Activated CD4-positive, alpha-beta T cell treated with anti-CD3 and anti-CD28 coated beads for 36 hours (primary cell): ENCODE data around the gene RANBP6. TPM values are rescaled to one million over a fixed set of nuclear protein-coding genes. Genes with fewer than 3 reads are reported as not detected.
"Not testable (repeated sequence)": the region's sequence is repeated elsewhere in the genome, so short reads cannot be mapped to it uniquely, and the experiment has no call there.

Experiments
- ATAC-seq: fragments of 200-7000 bp; cut with Tn5 transposase; one replicate; pipeline ENCODE4 v1.10.0; 2021; ENCODE audit warnings: mild to moderate bottlenecking, moderate library complexity
- CTCF ChIA-PET: fragments of 350-600 bp; sonication (Branson Sonifier 250); formaldehyde crosslinking; loops from one replicate; lab custom pipeline; 2021; ENCODE audit warnings: antibody characterized with exemption; lab: Charles Lee
- POLR2A ChIA-PET: fragments of 350-600 bp; sonication (Branson Sonifier 250); formaldehyde crosslinking; loops from one replicate; lab custom pipeline; 2021; ENCODE audit warnings: antibody characterized with exemption, inconsistent platforms; lab: Charles Lee
- DNase-seq: peaks from one replicate; pipeline ENCODE4 v3.0.0-alpha.2; 2020
- H3K27ac Mint-ChIP-seq: one replicate; pipeline ENCODE4 v1.8.0; 2021; ENCODE audit warnings: mixed read lengths
- H3K27me3 Mint-ChIP-seq: one replicate; pipeline ENCODE4 v1.8.0; 2021; ENCODE audit warnings: mixed read lengths
- H3K36me3 Mint-ChIP-seq: one replicate; pipeline ENCODE4 v1.8.0; 2021; ENCODE audit warnings: low read depth, mixed read lengths
- H3K4me1 Mint-ChIP-seq: one replicate; pipeline ENCODE4 v1.8.0; 2021; ENCODE audit warnings: mixed read lengths
- H3K4me3 Mint-ChIP-seq: one replicate; pipeline ENCODE4 v1.8.0; 2021; ENCODE audit warnings: mild to moderate bottlenecking, moderate library complexity, mixed read lengths
- H3K9me3 Mint-ChIP-seq: one replicate; pipeline ENCODE4 v1.8.0; 2021; ENCODE audit warnings: low read depth, mixed read lengths
- intact Hi-C, 2 experiments: fragments of 100-400 bp; cut with DNase I in 1 of 2; cut with micrococcal nuclease in 1 of 2; formaldehyde crosslinking; loops; one replicate each; pipeline versions ENCODE4 v1.14.2 to v1.15.1; 2022 to 2024; cut with DNase I, micrococcal nuclease
- total RNA-seq, 2 experiments: library from RNA; stranded (reverse); gene quantifications; one replicate each; pipeline ENCODE4 v1.2.3, GENCODE V29; 2021

The RANBP6 gene
- total RNA-seq: 10 to 100 TPM; 11.7 to 18.2 TPM

GRCh38 chr9:6015278-6016157, at the start of gene RANBP6:
RANBP6 (minus strand) TSS chr9:6015624; CDS start chr9:6015607, 17 bp downstream.
- H3K36me3 Mint-ChIP-seq: peaks cover 37% of the 10 kb centered on the region
- no peaks in the 10 kb centered on the region for H3K27me3 Mint-ChIP-seq
- peaks cover 28% of the 10 kb centered on the region for H3K4me1 Mint-ChIP-seq
- peak within 1 kb of the TSS; percentile 99 for H3K27ac Mint-ChIP-seq
- ChIA-PET POLR2A (interaction anchor here (0.5 to 1.5 kb wide), 5 partner anchors 8 to 87 kb away, joined by 3 to 8 read pairs (median 4); a partner anchor contains a TSS), CTCF (interaction anchor here (0.8 to 1.7 kb wide), 4 partner anchors 9 to 92 kb away, joined by 4 to 9 read pairs (median 4); no protein-coding TSS in a partner anchor)
- intact Hi-C loops: loop anchor here (1.0 to 2.0 kb wide), 5 partner anchors 8 to 577 kb away; partner anchors contain the start of gene UHRF2 (in 1 of the 2)
- DNase-seq (peak; percentile 97), ATAC-seq (peak; percentile 94)
- H3K4me3 Mint-ChIP-seq: peak within 1 kb of the TSS; percentile 95
- peaks cover 20% of the 10 kb centered on the region for H3K9me3 Mint-ChIP-seq

GRCh38 chr9:6063146-6063545, 47.7 kb upstream of the RANBP6 start:
- POLR2A ChIA-PET, H3K4me3 Mint-ChIP-seq, H3K4me1 Mint-ChIP-seq, H3K27ac Mint-ChIP-seq, H3K36me3 Mint-ChIP-seq, ATAC-seq, DNase-seq, H3K9me3 Mint-ChIP-seq: not testable (repeated sequence)
- H3K27me3 Mint-ChIP-seq: peaks cover 10% of the 10 kb centered on the region
- intact Hi-C loops: loop anchor here in 1 of 2 experiments (10.0 kb wide), 1 partner anchor 352 kb away; the partner anchor contains the start of gene UHRF2
- CTCF ChIA-PET: interaction anchor here (1.4 kb wide), 1 partner anchor 243 kb away, joined by 5 read pairs; no protein-coding TSS in a partner anchor

- peaks cover 6% of the 10 kb centered on the region for H3K27me3 Mint-ChIP-seq
- CTCF ChIA-PET: interaction anchor here (1.1 to 3.4 kb wide), 6 partner anchors 11 to 256 kb away, joined by 4 to 49 read pairs (median 18); no protein-coding TSS in a partner anchor
- POLR2A ChIA-PET: no interaction called here
These were observed 40.2 kb upstream of the RANBP6 start for GRCh38 chr9:6055666-6056065.

GRCh38 chr9:6055216-6055615, 39.8 kb upstream of the RANBP6 start:
- ChIA-PET CTCF (interaction anchor here (1.1 to 3.4 kb wide), 6 partner anchors 10 to 256 kb away, joined by 4 to 49 read pairs (median 18); no protein-coding TSS in a partner anchor), POLR2A (no interaction called here)
- intact Hi-C loops: loop anchor here (1.0 to 2.0 kb wide), 3 partner anchors 38 to 513 kb away; no protein-coding TSS in a partner anchor
- peak; percentile 65 for ATAC-seq
- Mint-ChIP-seq H3K36me3 (no peaks in the 10 kb centered on the region), H3K27me3 (peaks cover 4% of the 10 kb centered on the region), H3K27ac (no peak overlapping the region), H3K4me1 (peaks cover 2% of the 10 kb centered on the region), H3K9me3 (peaks cover 2% of the 10 kb centered on the region), H3K4me3 (no peak overlapping the region)
- DNase-seq: peak; percentile 52

More at GRCh38 chr9:6055666-6056065, 40.2 kb upstream of the RANBP6 start:
- Mint-ChIP-seq H3K4me3 (no peak overlapping the region), H3K4me1 (peaks cover 2% of the 10 kb centered on the region), H3K27ac (no peak overlapping the region), H3K9me3 (peaks cover 2% of the 10 kb centered on the region), H3K36me3 (no peaks in the 10 kb centered on the region)
- DNase-seq (no peak), ATAC-seq (no peak)
- intact Hi-C loops: loop anchor here (1.0 to 2.0 kb wide), 3 partner anchors 39 to 513 kb away; no protein-coding TSS in a partner anchor

- H3K4me1 Mint-ChIP-seq: peaks cover 5% of the 10 kb centered on the region
- intact Hi-C loops: loop anchor here (1.0 to 5.0 kb wide), 5 partner anchors 38 to 514 kb away; no protein-coding TSS in a partner anchor
- CTCF ChIA-PET: interaction anchor here (0.6 to 3.4 kb wide), 51 partner anchors 10 to 609 kb away, joined by 3 to 49 read pairs (median 4); partner anchors contain the start of gene RANBP6
- no peak overlapping the region for H3K4me3 Mint-ChIP-seq
- H3K27me3 Mint-ChIP-seq: peaks cover 7% of the 10 kb centered on the region
- POLR2A ChIA-PET: interaction anchor here (0.7 kb wide), 1 partner anchor 363 kb away, joined by 3 read pairs; no protein-coding TSS in a partner anchor
- DNase-seq: peak; percentile 77
- no peak overlapping the region for H3K27ac Mint-ChIP-seq
- no peaks in the 10 kb centered on the region for H3K9me3 Mint-ChIP-seq
- peak; percentile 70 for ATAC-seq
- no peaks in the 10 kb centered on the region for H3K36me3 Mint-ChIP-seq
These were observed 39.1 kb upstream of the RANBP6 start for GRCh38 chr9:6054280-6055099.

GRCh38 chr9:6052293-6052919, 37.0 kb upstream of the RANBP6 start:
- ATAC-seq (no peak), DNase-seq (no peak)
- Mint-ChIP-seq H3K4me1 (peaks cover 5% of the 10 kb centered on the region), H3K4me3 (no peak overlapping the region), H3K9me3 (no peaks in the 10 kb centered on the region), H3K36me3 (no peaks in the 10 kb centered on the region), H3K27ac (no peak overlapping the region), H3K27me3 (peaks cover 4% of the 10 kb centered on the region)
- ChIA-PET POLR2A (no interaction called here), CTCF (interaction anchor here (1.1 to 3.4 kb wide), 3 partner anchors 19 to 304 kb away, joined by 3 to 49 read pairs (median 11); no protein-coding TSS in a partner anchor)
- intact Hi-C loops: loop anchor here in 1 of 2 experiments (5.0 kb wide), 1 partner anchor 250 kb away; no protein-coding TSS in a partner anchor

GRCh38 chr9:6051511-6051950, 36.1 kb upstream of the RANBP6 start:
- intact Hi-C loops: loop anchor here in 1 of 2 experiments (5.0 kb wide), 1 partner anchor 249 kb away; no protein-coding TSS in a partner anchor
- no peaks in the 10 kb centered on the region for H3K36me3 Mint-ChIP-seq
- H3K27ac Mint-ChIP-seq: no peak overlapping the region
- no peaks in the 10 kb centered on the region for H3K9me3 Mint-ChIP-seq
- ChIA-PET POLR2A (no interaction called here), CTCF (interaction anchor here (1.4 kb wide), 1 partner anchor 166 kb away, joined by 4 read pairs; no protein-coding TSS in a partner anchor)
- peaks cover 6% of the 10 kb centered on the region for H3K27me3 Mint-ChIP-seq
- no peak for ATAC-seq
- no peak overlapping the region for H3K4me3 Mint-ChIP-seq
- H3K4me1 Mint-ChIP-seq: peaks cover 5% of the 10 kb centered on the region
- no peak for DNase-seq

GRCh38 chr9:6049798-6050197, 34.4 kb upstream of the RANBP6 start:
- intact Hi-C loops: loop anchor here in 1 of 2 experiments (5.0 kb wide), 1 partner anchor 247 kb away; no protein-coding TSS in a partner anchor
- Mint-ChIP-seq H3K4me1 (peaks cover 5% of the 10 kb centered on the region), H3K4me3 (no peak overlapping the region), H3K27ac (peak overlapping the region; percentile 52), H3K36me3 (no peaks in the 10 kb centered on the region), H3K9me3 (no peaks in the 10 kb centered on the region), H3K27me3 (peaks cover 6% of the 10 kb centered on the region)
- DNase-seq: peak; percentile 70
- CTCF ChIA-PET: interaction anchor here (0.5 to 1.5 kb wide), 3 partner anchors 163 to 231 kb away, joined by 3 to 5 read pairs (median 3); no protein-coding TSS in a partner anchor
- peak; percentile 91 for ATAC-seq
- POLR2A ChIA-PET: no interaction called here

- Mint-ChIP-seq H3K27ac (no peak overlapping the region), H3K9me3 (no peaks in the 10 kb centered on the region), H3K27me3 (peaks cover 6% of the 10 kb centered on the region), H3K4me1 (peaks cover 3% of the 10 kb centered on the region), H3K36me3 (no peaks in the 10 kb centered on the region), H3K4me3 (no peak overlapping the region)
- intact Hi-C loops: no loop called here
- DNase-seq: no peak
- no peak for ATAC-seq
- CTCF ChIA-PET: interaction anchor here (0.9 to 1.5 kb wide), 3 partner anchors 9 to 196 kb away, joined by 3 to 5 read pairs (median 3); no protein-coding TSS in a partner anchor
- POLR2A ChIA-PET: no interaction called here
These were observed 32.6 kb upstream of the RANBP6 start for GRCh38 chr9:6048039-6048438.

GRCh38 chr9:6047020-6047419, 31.6 kb upstream of the RANBP6 start:
- Mint-ChIP-seq H3K27me3 (peaks cover 5% of the 10 kb centered on the region), H3K27ac (no peak overlapping the region), H3K4me3 (no peak overlapping the region), H3K4me1 (peaks cover 3% of the 10 kb centered on the region), H3K9me3 (no peaks in the 10 kb centered on the region), H3K36me3 (no peaks in the 10 kb centered on the region)
- ChIA-PET CTCF (interaction anchor here (0.7 to 3.9 kb wide), 2 partner anchors 8 to 162 kb away, joined by 3 to 28 read pairs; no protein-coding TSS in a partner anchor), POLR2A (no interaction called here)
- intact Hi-C loops: no loop called here
- no peak for DNase-seq
- ATAC-seq: peak; percentile 27
